Measurements from ENCODE around the gene TNFRSF19.

DNA sequence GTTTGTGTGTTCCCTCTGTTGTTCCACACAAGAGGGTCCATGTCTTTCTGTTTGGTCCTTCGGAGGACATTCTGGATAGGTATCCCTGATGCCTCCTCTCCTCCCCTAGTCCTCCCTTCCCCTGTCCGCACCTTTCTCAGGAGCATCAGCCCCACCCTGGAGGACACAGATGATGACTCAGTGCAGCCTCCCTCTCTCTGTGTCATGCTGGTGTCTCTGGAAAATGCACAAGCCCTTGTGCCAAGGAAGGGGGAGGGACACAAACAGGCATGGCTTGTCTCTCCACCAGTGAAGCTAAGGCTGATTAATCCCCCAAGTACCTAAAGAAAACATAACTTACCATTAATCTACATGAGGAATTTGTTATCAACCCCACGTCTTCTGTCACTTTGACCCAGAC, 16.2 kb upstream of the TNFRSF19 start:
- TF ChIP-seq, protein P1, sequence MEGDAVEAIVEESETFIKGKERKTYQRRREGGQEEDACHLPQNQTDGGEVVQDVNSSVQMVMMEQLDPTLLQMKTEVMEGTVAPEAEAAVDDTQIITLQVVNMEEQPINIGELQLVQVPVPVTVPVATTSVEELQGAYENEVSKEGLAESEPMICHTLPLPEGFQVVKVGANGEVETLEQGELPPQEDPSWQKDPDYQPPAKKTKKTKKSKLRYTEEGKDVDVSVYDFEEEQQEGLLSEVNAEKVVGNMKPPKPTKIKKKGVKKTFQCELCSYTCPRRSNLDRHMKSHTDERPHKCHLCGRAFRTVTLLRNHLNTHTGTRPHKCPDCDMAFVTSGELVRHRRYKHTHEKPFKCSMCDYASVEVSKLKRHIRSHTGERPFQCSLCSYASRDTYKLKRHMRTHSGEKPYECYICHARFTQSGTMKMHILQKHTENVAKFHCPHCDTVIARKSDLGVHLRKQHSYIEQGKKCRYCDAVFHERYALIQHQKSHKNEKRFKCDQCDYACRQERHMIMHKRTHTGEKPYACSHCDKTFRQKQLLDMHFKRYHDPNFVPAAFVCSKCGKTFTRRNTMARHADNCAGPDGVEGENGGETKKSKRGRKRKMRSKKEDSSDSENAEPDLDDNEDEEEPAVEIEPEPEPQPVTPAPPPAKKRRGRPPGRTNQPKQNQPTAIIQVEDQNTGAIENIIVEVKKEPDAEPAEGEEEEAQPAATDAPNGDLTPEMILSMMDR (IDR thresholded peaks at IDR 0.05): no peak
- no peak for TF ChIP-seq POLR2A (IDR thresholded peaks at IDR 0.05)

Data from uterus (tissue), 2 donors.